WI38 (cell line): ENCODE results near the gene TTC3.

Source experiments
- H3K4me3 ChIP-seq: 2 replicates; pipeline ENCODE4 v1.5.1; 2011; ENCODE audit warnings: low read depth, mild to moderate bottlenecking, control low read depth, low read length
- TF ChIP-seq, protein P1 (sequence below): IDR thresholded peaks from 2 replicates; pipeline ENCODE4 v1.5.1; 2012; ENCODE audit warnings: low read depth, mild to moderate bottlenecking, control low read depth, low read length

The TTC3 gene

GRCh38 chr21:37184784-37185593, 111.9 kb downstream of the TTC3 start:
- no peak overlapping the region for H3K4me3 ChIP-seq
- TF ChIP-seq, protein P1, sequence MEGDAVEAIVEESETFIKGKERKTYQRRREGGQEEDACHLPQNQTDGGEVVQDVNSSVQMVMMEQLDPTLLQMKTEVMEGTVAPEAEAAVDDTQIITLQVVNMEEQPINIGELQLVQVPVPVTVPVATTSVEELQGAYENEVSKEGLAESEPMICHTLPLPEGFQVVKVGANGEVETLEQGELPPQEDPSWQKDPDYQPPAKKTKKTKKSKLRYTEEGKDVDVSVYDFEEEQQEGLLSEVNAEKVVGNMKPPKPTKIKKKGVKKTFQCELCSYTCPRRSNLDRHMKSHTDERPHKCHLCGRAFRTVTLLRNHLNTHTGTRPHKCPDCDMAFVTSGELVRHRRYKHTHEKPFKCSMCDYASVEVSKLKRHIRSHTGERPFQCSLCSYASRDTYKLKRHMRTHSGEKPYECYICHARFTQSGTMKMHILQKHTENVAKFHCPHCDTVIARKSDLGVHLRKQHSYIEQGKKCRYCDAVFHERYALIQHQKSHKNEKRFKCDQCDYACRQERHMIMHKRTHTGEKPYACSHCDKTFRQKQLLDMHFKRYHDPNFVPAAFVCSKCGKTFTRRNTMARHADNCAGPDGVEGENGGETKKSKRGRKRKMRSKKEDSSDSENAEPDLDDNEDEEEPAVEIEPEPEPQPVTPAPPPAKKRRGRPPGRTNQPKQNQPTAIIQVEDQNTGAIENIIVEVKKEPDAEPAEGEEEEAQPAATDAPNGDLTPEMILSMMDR: no peak

DNA sequence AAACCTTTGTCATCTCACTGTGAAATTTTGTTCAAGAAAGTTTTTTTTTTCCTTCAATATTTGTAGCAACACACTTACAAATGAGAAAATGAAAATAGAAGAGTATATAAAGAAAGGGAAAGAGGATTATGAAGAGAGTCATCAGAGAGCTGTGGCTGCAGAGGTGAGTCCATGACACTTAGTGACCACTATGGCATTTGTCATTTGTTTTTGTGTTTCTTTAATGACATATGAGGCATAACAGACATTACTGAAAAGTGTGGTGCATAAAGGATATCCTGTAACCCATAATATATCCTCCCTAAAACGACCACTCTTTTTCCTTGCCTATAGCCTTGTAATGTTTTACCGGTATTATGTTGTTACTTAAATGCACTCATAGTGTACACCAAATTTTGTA, 113.9 kb downstream of the TTC3 start:
- TF ChIP-seq, protein P1: no peak
- no peak overlapping the region for H3K4me3 ChIP-seq

DNA sequence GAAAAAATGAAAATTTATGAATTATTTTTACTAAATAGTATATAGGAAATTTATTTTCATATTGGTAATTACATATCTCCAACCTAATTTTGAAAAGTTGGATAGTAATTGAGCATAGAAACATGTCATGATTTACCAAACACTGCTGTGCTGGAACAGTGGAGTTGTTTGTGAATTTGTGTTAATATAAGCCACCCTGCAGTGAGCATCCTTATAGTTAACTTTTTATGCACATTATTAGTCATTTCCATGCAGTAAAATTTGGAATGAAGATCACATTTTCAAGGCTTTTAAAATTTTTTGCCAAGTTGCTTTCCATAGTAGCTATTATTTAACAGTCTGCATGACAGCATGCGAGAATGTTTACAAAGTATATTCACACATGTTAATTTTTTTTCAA, 115.8 kb downstream of the TTC3 start:
- H3K4me3 ChIP-seq: no peak overlapping the region
- TF ChIP-seq, protein P1: no peak

DNA sequence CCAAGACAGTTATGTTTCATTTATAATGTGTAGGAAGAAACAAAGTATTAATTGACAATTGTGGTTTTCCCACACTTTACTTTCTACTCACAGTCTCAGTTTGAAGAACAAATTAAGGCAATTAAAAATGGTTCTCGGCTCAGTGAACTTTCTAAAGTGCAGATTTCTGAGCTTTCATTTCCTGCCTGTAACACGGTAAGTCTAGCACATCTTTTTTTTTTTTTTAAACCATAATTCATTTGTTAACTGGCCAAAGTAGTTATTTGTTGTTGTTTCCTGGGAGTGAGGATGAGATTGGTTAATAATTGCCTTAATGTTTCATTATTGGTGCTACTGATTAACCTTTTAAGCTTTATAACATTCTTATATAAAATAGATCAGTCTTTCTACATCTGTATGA, 119.0 kb downstream of the TTC3 start:
- no peak overlapping the region for H3K4me3 ChIP-seq
- TF ChIP-seq, protein P1: no peak

DNA sequence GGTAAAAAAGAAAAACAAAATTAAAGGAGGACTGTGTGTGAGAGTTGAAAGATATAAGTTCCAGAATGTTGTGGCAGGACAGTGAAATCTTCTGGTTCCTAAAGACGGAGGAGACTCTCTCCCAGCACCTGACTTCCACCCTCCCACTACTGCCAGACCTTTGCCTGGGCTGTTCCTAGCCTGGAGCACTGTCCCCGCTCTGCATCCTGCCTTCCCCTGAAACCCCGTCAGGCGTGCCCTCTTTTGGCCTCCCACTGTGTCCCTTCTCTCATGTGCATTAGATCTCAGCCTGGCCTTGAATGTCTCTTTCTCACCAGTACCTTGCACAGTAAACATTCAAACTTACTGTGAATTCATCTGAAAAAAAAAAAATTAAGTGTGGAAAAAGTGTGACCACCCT, 120.0 kb downstream of the TTC3 start:
- TF ChIP-seq, protein P1: no peak
- H3K4me3 ChIP-seq: no peak overlapping the region

DNA sequence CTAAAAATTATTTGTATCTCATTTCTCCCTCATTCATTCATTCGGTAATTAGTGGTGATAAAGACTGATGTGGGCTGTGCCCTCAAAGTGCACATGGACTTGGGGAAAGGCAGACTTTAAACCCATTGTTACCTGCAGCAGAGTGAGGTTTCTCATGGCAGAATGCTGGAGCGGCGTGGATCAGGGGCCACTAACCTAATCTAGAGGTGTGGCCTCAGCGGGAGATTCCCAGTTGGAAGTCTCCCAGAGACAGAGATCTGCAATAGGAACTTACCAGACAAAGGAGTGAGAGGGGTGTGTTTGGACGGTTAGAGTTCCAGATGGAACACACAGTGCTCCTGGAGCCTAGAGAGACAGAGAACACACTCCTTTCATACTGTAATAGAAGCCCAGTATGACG, 120.6 kb downstream of the TTC3 start:
- no peak overlapping the region for H3K4me3 ChIP-seq
- TF ChIP-seq, protein P1: no peak

DNA sequence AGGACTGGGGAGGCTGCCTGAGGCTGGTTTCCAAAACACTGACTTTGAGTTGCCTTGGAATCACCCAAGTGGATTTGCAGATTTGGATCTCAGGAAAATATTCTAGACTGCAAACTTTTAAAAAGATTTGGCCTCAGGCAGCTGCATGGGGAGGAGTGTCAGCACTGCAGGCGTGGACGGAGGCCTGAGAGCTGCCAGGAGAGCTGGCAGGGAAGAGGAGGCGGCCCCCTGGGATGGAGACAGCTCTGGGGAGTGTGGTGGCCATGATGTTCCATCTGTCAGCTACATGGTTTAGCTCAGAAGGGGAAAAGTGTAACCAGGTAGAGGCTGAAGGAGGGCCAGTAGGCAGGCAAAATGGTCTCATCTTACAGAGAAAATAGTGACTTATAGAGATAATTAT, 122.0 kb downstream of the TTC3 start:
- H3K4me3 ChIP-seq: no peak overlapping the region
- TF ChIP-seq, protein P1: no peak
